HG03064 (cell line): Measurements from ENCODE around the gene MAP1LC3B.

Source experiments
- ATAC-seq: cut with Tn5 transposase; IDR thresholded peaks from one replicate; pipeline ENCODE4 v1.9.1; 2021; ENCODE audit warnings: low read depth; ENCODE audit not compliant: unreplicated experiment

MAP1LC3B gene

DNA sequence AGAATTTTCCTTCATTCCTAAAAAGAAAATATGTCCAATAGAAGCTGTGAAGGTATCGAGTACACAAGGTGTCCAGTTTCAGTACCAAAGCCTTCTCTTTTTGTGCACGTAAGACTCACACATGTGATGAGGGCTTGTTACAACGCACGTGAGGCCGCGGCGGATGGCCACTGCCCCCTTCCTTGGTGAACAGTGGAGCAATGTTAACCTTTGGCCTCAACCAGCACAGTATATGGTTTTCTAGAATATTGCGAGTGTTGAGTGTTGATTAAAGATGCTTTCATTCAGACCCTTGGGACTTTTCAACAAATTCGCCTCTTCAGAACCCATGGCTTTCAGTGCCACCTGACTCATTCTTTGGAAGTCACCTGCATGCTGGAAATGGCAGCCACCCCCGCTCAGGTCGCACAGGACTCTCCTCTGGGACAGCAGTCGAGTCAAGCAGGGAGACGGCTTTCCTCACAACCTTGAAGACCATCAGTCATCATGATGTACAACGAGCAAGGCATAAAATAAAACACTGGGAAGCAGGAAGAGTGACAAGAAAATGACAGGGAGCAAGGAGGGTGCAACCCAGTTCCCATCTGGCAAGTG is 14.5 kb downstream of the MAP1LC3B start:
- ATAC-seq: no peak

DNA sequence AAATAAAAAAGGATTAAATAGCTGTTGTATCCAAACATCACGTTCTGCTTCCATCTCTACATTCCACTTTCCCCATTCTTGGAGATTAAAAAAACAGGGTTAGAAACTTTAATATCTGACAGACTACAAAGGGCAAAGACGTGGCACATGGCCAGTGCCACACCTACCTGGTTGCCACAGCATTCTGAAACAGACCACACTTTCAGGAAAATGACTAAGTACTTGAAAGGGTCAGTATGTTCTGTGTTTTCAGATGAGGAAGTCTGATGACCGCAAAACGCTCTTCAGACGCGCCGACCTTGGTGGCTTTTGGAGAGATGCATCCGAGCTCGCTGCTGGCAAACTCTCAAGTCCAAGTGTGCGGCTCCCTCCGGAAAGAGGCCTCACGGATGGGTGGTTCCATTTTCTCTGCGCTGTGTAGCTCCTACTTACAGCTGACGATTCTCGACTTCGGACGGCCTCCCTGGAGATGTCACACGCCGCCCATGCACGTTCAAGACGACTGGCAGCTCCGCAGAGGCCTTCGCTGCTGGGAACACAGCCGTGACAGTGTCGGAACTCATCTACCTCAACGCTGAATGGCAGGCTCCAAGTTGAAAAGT is 15.5 kb downstream of the MAP1LC3B start:
- ATAC-seq: no peak

DNA sequence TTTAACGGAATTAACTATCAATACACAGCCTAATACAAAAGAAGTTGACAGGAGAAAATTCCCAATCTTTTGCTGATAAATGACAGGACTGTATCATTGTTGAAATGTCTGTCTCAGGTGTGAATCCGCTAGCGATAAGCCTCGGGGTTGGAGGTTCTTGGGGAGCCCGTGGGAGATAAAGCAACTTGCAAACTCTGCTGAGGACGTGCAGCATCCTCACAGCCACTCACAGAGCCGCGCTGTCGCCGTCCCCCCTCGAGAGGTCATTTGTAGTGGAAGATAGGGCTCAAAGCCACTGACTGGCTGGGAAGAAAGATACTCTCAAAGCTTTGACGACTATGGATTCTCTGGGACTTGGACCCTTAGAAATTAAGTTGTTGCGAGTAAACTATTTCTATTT is 17.0 kb downstream of the MAP1LC3B start:
- ATAC-seq: no peak

DNA sequence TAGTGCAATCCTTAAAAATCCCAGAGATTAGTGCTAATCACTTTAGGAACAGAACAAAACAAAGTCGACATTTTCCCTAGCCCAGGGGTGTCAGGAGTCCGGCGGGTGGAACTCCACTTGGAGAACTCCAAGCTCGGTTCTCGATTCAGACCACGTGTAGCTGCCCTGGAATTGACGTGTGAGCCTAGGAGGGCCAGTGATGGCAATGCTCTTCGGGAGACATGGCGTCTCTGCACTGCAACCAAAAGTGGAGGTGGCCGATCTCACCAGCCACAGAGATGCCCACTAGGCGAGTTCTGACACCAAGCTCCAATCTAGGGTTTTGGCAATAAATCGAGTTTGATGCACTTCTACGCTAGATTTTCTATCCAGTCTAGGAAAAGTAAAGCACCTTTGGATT is 17.6 kb downstream of the MAP1LC3B start:
- no peak for ATAC-seq

DNA sequence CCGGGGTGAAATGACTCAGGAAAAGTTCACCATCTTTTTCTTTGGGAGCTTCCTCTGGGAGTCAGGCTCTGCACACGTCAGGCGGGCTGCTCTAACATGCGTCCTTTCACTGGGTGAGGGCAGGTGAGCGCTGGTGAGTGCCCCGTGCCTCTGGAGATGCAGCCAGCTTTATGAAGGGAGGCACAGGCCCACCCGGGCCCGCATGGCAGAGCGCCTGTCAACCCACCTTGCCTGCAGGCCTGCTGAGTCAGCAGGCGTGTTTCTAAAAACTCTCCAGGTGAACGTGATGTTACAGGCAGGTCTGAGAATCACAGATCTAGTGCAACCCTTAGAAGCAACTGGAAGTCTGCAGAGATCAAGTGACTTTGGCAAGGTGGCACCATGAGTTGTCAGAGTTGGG is 18.4 kb downstream of the MAP1LC3B start:
- ATAC-seq: no peak

DNA sequence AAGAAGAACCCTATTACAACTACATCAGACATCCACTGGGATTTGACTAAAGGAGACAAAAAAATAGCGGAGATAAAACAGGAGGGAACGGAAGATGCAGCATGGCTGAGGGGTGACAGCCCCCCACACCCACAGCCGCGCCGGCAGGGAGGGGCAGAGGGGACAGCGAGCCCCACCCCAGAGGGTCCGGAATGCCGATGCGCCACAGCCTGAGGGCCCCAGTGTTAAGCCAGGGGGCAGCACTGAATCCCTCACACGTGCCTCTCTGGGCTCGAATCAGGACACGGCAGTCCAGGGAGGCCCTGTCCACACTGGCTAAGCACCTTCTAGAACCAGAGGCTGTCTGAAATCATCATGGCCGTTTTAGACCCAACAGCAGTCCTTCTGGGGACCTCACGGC is 18.8 kb downstream of the MAP1LC3B start:
- no peak for ATAC-seq

DNA sequence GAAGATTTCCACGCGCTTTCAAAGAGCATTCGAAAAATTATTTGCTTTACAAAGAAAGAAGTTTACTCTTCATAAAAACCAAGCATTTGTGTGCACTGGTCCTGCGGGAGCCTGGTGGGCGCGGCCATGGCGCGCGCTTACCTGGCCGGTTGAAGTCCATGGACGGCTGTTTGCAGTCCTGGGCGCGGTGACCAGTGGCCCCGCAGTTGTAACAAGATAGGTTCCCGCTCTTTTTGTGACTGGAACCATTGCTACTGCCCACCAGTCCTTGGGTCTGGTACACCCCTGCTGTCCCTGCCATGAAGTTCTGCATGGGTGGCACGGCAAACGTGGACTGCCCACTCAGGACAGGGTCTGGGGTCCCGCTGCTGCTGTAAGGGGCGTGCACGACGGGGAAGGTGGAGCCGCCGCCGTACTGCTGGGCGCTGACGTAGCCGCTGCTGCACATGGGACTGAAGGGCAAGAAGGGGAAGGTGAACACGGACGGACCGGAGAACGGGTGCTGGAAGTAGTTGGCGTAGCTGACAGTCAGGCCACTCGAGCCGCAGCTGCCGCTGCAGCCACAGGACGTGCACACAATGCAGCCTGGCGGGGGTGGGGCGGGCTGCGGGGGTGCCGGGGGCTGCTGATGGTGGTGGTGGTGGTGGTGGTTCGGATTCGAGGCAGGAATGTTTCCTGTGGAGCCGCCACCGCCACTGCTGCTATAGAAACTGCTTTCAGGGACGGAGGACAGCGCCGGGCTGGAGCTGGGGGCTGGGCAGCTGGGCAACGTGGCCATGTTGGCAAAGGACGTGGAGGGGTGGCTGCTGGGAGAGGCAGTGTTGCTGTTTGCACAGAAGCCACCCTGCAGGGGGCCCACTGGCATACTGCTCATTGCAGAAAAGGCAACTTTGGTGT is 19.5 kb downstream of the MAP1LC3B start:
- ATAC-seq: no peak

DNA sequence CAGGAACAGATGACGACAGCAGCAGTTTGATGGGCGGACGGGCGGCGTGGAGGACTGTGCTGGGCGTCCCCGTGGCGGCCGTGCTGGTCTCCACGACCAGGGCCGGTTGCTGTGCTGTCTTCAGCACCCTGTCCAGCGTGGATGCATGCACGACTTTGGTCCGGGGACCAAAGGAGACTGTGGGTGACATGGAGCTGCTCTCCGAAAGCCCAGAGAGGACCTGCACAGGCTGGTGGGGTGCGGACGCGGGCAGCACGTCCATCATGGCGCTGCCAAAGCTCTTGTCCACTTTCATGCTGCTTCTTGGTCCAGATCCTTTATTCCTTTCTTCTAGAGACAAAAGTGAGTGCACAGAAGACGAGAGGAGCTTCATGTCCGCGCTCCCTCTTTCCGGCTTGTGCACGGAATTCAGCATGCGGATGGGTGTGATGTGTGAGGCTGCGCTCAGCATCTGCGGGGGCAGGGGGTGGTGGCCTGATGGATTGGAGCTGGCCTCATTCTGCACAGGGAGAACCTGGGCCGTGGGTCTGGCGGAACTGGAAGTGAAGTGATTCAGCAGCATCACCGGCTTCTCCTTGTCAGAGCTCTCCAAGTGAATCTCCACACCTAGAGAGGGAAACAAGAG is 20.3 kb downstream of the MAP1LC3B start:
- ATAC-seq: no peak

DNA sequence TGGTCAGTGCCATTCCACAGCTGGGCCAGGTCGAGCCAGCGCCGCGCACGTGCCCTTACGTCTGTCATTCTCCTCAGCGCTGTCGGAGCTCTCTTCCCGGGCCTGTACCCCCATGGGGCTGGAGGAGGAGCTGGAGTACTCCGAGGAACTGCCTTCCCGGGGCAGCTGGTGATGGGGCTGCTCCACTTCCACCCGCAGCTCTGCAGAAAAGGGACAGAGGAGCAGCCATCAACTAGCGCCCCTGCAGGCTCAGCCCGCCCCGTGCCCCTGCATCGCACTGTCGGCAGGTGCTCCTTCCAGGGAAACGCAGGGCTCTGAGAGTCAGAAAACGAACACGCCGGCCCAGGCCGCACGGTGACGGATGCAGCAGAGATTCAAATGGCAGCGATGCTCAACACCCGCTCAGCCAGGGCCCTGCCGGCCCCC is 20.9 kb downstream of the MAP1LC3B start:
- ATAC-seq: no peak

DNA sequence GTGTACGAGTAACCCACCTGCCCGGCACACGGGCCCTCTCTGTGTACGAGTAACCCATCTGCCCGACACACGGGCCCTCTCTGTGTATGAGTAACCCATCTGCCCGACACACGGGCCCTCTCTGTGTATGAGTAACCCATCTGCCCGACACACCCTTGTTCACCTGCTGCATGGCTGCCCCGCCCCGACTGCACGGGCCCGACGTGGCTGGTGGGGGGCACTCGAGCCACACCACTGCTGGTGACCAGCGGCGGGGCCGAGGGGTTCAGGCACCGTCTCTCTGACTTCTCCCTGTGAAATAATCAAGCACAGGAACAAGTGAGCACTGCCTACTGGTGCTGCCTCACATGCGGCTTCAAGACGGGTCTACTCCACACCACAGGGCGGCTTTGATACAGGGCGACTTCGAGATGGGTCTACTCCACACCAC is 22.1 kb downstream of the MAP1LC3B start:
- ATAC-seq: no peak

DNA sequence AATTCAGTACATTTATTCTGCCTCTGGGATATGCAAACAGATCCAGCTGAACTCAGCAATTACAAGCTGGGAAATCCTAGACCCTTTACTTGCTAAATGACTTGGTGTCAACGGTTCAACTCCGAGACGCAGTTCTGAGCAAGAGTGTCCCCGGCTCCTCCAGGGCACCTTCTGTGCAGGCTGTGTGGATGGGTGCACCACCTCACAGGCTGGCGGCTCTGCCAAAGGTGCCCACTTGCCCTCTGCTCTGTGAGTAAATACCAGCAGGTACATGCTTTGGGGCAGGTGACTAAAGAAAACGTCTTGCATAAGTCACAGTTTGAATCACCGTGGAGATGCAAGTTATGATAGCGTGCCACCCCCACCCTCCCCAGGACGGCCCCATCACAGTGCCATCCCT is 23.3 kb downstream of the MAP1LC3B start:
- no peak for ATAC-seq

DNA sequence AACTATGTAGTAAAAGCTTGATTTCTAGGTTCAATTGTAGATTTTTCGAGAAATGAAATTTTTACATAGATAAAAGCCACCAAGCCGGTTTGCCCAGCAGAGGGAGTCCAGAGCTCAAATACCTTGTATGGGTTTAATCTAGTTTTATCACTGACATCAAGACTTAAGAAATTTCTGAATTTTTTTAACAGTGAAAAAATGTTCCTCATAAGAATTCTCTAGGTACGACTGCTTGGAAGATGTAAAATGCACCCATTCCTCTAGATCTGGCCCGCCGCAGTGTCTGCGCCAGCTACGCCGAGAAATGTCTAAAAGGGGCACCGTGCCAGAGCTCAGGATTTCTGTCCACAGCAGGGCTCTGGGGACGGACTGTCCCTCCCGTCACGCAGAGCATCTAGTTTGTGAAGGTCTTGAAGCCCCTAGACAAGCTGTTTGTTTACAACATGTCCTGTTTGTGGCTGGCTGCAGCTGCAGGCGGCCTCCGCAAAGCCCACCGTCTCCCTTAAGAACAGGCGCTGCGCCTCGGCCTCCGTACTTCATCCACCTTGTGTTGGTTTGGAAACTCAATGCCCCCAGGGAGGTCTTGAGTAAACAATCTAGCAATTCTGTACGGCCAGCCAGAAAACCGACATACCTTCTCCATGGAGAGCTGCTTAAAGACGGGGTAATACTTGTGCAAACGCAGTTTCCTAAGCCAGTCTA is 24.8 kb downstream of the MAP1LC3B start:
- no peak for ATAC-seq

DNA sequence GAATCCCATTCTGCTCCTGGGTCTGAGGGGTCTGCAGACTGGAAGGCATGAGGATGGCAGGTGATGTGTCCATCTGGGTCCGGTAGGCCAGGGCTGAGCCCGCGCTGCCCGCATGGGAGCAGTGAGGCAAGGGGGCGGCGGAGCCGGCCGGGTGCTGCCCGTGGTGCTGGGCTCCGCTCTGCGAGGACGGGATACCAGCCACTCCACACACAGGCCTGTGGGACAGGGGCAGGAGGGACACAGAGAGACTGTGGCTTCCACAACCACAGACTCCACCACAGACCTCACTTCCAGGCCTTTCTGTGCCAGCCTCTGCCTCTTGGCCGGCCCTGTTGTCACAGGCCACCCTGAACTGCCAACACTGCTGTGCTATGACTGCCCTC is 25.4 kb downstream of the MAP1LC3B start:
- ATAC-seq: no peak

DNA sequence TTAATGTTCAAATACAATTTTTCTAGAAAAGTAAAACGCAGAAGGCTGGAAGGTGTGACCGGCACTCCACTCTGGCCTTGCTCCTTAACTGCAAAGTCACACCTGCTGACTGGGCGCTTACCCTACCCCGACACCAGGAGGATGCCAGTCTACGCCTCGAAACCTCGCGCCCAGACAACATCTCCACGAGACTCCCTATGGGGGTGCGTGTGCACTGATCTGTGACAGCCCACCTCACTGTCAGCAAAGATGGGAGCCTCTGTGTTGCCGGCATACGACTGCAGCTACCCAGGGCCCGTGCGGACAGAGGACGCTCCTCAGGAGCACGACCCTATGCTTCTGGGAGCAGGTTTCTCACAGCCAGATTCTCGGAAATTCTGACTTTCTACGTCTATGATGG is 26.1 kb downstream of the MAP1LC3B start:
- ATAC-seq: no peak

DNA sequence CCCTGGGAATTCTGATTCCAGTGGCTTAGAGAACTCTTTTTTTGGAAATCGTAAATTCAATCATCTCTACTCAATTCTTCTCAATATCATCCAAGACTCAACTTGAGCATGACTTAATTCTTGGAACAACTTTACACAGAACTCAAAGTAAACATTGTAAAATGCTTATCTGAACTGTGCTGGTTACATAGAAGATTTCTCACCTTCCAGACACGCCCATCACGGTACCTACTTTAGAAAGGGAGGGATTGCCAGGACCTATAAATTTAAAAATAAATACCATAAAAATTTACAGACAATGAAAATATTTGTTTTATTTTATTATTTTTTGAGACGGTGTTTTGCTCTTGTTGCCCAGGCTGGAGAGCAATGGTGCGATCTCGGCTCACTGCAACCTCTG is 26.5 kb downstream of the MAP1LC3B start:
- no peak for ATAC-seq

DNA sequence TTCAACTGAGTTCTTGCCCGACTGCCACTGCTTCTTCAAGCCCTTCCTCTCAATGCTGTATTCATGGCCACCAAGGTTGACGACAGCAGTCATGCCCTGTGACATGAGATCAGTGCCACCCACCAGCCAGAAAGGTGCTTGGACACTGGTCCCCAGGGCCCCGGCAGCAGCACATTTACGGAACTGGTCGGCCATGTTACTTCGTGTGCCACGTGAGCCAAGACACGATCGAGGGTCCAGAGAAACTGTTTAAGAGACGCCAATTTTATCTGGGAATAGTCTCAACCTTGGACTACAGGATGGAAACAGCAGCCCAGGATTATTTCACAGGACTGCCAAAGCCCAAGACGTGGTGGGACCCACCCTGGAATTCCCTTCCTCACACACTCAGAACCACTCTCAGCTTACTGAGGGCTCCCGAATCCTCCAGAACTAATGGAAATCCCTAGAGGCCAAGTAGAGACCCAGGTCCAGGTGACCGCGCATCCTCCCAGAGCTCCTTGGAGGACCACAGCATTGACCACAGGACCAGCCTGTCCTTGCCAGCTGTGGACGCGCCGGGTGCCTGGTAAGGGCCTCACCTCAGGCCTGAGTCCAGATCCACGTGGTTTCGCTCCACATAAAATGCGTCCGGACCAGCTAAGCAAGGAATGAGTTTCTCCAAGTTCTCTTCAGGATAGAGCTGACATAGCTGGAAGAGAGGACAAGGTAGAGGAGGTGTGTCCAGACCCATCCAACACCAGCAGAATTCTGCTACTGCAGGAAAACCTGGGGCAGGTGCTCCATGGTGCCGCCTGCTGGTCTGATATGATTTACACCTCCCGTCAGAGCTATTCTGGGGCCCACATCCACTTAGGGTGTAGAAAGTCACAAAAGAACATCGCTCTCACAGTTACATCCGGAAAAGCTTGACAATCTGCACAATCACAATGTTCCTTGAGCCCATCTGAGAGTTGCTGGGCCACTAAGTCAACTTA is 28.2 kb downstream of the MAP1LC3B start:
- ATAC-seq: no peak

DNA sequence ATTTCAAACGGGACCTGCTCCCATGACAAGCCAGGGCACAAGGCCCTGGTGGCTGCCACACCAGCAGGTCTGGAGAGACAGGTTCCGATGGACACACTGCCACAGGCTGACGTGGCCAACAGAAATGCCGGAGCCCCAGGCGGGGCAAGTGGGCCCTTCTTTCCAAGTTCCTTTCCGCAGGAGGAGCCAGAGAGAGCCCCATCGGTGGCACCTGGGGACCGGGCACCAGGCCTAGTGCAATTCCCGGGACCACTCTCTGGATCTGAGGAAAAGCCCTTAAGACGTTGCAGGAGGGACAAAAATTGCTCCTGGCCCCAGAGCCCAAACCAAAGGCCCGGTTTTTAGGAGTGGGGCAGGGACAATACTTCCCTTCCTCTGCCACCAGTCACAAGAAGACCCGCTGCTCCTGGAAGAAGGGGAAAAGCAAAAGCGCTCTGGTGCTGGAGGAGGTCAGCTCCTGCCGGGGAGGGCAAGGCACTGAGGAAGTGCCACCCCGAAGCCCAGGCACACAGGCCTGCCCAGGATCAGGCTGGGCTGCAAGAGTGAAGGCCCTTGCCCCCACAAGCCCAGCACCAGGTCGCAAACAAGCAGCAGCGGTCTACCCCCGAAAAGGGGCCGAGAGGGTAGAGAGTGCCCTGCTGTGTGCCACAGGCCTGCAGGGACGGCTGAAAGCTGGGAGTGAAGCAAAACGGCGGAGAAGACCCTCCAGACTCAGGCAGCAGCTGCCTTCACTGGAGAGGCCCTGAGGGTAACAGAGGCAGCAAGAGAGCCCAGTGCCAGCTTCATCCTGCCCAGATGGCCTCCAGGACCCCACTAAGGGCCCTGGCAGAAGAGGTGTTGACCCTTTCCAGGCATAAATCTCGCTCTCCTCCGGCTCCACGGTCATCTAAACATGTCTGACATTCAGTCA is 29.1 kb downstream of the MAP1LC3B start:
- no peak for ATAC-seq

DNA sequence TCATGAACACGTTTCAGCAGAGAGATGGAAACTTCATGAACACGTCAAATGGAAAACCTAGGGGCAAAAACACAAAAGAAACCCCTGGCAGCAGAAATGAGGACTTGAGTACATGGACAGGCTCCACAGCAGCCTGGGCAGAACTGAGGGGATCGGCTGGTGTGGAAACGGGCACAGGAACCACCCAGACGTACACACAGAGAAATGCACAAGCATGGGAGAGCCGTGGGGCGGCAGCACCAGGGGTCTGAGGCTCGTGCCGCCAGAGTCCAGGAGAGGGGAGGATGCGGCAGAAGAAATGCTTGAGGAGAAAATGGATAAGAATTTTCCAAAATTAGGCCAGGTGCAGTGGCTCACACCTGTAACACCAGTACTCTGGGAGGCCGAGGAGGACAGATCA is 30.0 kb downstream of the MAP1LC3B start:
- no peak for ATAC-seq

DNA sequence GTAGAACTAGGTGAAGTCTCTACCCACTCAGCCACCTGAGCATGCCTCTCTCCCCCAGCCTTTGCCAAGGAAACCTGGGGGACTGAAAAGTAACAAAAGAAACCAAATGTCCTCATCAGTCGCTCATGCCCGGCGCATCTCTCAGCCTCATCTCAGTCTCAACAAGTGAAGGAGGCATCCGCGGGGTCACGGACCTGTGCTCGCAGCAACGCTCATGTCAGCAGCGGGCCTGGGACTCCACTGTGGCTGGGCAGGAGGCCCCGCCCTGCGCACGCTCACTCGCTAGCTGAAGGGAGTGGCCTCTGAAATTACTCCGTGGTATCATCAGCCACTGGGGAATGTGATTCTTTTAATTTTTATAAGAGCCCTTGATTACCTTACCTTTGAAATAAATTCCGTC is 31.3 kb downstream of the MAP1LC3B start:
- no peak for ATAC-seq
